ENCODE data around the gene KLF5. TPM values are rescaled to one million over a fixed set of nuclear protein-coding genes. Genes with fewer than 3 reads are reported as not detected.
"Not testable (repeated sequence)": the region's sequence is repeated elsewhere in the genome, so short reads cannot be mapped to it uniquely, and the experiment has no call there.

KLF5 gene
- total RNA-seq, 2 experiments from 2014 or later: 0.29 to 0.82 TPM

DNA sequence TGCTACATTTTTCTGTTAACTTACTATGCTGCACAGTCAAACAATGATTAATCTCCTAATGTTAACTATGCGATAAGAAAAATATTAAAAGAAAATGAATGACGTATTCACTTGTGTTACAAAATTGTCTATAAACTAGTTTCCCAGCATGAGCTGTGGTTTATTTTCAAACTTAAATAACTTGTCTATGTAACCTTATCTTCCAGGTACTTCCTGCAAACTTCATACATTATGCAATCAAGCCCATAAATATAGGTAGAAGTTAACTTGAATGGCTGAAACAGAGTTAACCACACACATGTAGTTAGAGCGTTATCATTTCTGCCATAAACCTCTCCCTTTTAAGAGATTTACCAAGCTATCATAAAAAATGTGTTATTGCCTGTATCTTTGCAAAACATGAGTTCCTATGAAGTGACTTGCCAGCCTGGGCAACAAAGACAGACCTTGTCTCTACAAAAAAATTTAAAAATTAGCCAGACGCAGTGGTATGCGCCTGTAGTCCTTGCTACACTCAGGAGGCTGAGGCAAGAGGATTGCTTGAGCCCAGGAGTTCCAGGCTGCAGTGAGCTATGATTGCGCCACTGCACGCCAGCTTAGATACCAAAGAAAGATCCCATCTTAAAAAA lies 17.7 kb upstream of the KLF5 start:
- Histone ChIP-seq H3K79me2 (ENCODE audit: insufficient read depth, low read depth, low read length) (no peaks in the 10 kb centered on the region), H4K20me1 (ENCODE audit: insufficient read depth, low read length) (no peaks in the 10 kb centered on the region), H3K4me2 (ENCODE audit: low read length) (no peak overlapping the region), H3K4me3 (ENCODE audit: low read depth, low read length, poor library complexity, severe bottlenecking) (no peak overlapping the region), H3K27ac (ENCODE audit: low read depth, low read length, poor library complexity, severe bottlenecking) (no peak overlapping the region), H3K36me3 (ENCODE audit: insufficient read depth, low read length) (no peaks in the 10 kb centered on the region), H3K9me2 (ENCODE audit: insufficient read depth, low read length) (no peaks in the 10 kb centered on the region), H2AFZ (ENCODE audit: low read length) (no peak overlapping the region), H3K9me3 (ENCODE audit: low read length) (no peaks in the 10 kb centered on the region), H3K4me1 (ENCODE audit: insufficient read depth, low read length, poor library complexity, severe bottlenecking) (no peaks in the 10 kb centered on the region)
- ChIA-PET POLR2A (interaction anchor here (0.6 to 0.8 kb wide), 2 partner anchors 45 to 212 kb away, joined by 3 to 9 read pairs; no protein-coding TSS in a partner anchor), CTCF (ENCODE audit: unreplicated experiment) (no interaction called here)
- intact Hi-C loops (cut with micrococcal nuclease; ENCODE audit: unreplicated experiment): no loop called here
- no peak for DNase-seq (ENCODE audit: low spot score)
- BruUV-seq (replicated peaks): no TSS peak
- TF ChIP-seq, protein P1, sequence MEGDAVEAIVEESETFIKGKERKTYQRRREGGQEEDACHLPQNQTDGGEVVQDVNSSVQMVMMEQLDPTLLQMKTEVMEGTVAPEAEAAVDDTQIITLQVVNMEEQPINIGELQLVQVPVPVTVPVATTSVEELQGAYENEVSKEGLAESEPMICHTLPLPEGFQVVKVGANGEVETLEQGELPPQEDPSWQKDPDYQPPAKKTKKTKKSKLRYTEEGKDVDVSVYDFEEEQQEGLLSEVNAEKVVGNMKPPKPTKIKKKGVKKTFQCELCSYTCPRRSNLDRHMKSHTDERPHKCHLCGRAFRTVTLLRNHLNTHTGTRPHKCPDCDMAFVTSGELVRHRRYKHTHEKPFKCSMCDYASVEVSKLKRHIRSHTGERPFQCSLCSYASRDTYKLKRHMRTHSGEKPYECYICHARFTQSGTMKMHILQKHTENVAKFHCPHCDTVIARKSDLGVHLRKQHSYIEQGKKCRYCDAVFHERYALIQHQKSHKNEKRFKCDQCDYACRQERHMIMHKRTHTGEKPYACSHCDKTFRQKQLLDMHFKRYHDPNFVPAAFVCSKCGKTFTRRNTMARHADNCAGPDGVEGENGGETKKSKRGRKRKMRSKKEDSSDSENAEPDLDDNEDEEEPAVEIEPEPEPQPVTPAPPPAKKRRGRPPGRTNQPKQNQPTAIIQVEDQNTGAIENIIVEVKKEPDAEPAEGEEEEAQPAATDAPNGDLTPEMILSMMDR (conservative IDR thresholded peaks at IDR 0.05; ENCODE audit: low read length): no peak
- TF ChIP-seq EZH2phosphoT487 (IDR thresholded peaks at IDR 0.05; ENCODE audit: borderline replicate concordance, low read depth, low read length): no peak

DNA sequence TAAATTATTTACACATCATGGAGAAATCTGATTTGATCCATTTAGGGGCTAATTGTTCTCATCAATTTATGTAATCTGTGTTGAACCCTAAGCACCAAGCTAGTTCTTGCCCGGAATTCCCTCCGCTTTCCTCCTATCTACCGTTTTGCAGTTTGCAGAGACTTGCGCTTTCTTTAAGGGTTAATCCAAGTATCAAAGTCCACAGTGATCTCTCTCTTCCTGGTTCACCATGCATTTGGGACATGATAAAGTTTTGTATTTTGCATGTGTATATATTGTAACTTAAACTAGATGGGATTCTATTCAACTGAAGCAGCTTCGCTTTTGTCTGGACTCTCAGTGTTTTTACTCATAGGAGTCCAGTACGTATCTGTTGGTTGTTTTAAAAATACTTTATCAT lies 13.8 kb upstream of the KLF5 start:
- ChIA-PET POLR2A (interaction anchor here (1.3 kb wide), 1 partner anchor 10 kb away, joined by 3 read pairs; no protein-coding TSS in a partner anchor), CTCF (ENCODE audit: unreplicated experiment) (no interaction called here)
- no peaks in the 10 kb centered on the region for H4K20me1 ChIP-seq (ENCODE audit: insufficient read depth, low read length)
- no peak overlapping the region for H3K4me2 ChIP-seq (ENCODE audit: low read length)
- H3K27ac ChIP-seq (ENCODE audit: low read depth, low read length, poor library complexity, severe bottlenecking): no peak overlapping the region
- H3K4me3 ChIP-seq (ENCODE audit: low read depth, low read length, poor library complexity, severe bottlenecking): no peak overlapping the region
- H3K9me3 ChIP-seq (ENCODE audit: low read length): no peaks in the 10 kb centered on the region
- no peak for TF ChIP-seq EZH2phosphoT487 (IDR thresholded peaks at IDR 0.05; ENCODE audit: borderline replicate concordance, low read depth, low read length)
- TF ChIP-seq, protein P1 (conservative IDR thresholded peaks at IDR 0.05; ENCODE audit: low read length): no peak
- no peaks in the 10 kb centered on the region for H3K9me2 ChIP-seq (ENCODE audit: insufficient read depth, low read length)
- DNase-seq (ENCODE audit: low spot score): no peak
- intact Hi-C loops (cut with micrococcal nuclease; ENCODE audit: unreplicated experiment): no loop called here
- H3K36me3 ChIP-seq (ENCODE audit: insufficient read depth, low read length): no peaks in the 10 kb centered on the region
- no peak overlapping the region for H2AFZ ChIP-seq (ENCODE audit: low read length)
- H3K4me1 ChIP-seq (ENCODE audit: insufficient read depth, low read length, poor library complexity, severe bottlenecking): no peaks in the 10 kb centered on the region
- H3K79me2 ChIP-seq (ENCODE audit: insufficient read depth, low read depth, low read length): no peaks in the 10 kb centered on the region
- no TSS peak for BruUV-seq (replicated peaks)

DNA sequence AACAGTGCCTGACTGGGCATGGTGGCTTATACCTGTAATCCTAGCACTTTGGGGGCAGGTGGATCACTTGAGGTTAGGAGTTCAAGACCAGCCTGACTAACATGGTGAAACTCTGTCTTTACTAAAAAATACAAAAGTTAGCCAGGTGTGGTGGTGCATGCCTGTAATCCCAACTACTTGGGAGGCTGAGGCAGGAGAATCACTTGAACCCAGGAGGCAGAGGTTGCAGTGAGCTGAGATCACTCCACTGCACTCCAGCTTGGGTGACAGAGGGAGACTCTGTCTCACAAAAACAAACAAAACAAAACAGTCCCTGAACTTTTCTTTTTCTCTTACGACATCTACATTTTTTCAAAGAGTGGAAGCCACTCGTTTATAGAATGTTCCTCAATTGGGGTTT lies 10.2 kb upstream of the KLF5 start:
- CTCF ChIA-PET (ENCODE audit: unreplicated experiment); H3K79me2 ChIP-seq (ENCODE audit: insufficient read depth, low read depth, low read length); H2AFZ ChIP-seq (ENCODE audit: low read length); H3K4me3 ChIP-seq (ENCODE audit: low read depth, low read length, poor library complexity, severe bottlenecking); BruUV-seq (replicated peaks); H3K9me2 ChIP-seq (ENCODE audit: insufficient read depth, low read length); H4K20me1 ChIP-seq (ENCODE audit: insufficient read depth, low read length); H3K4me2 ChIP-seq (ENCODE audit: low read length); H3K9me3 ChIP-seq (ENCODE audit: low read length); intact Hi-C loops (cut with micrococcal nuclease; ENCODE audit: unreplicated experiment); DNase-seq (ENCODE audit: low spot score); H3K36me3 ChIP-seq (ENCODE audit: insufficient read depth, low read length); H3K4me1 ChIP-seq (ENCODE audit: insufficient read depth, low read length, poor library complexity, severe bottlenecking); H3K27ac ChIP-seq (ENCODE audit: low read depth, low read length, poor library complexity, severe bottlenecking): not testable (repeated sequence)
- POLR2A ChIA-PET: interaction anchor here (0.6 kb wide), 1 partner anchor 1732 kb away, joined by 3 read pairs; no protein-coding TSS in a partner anchor
